ENCODE results near the gene FBXW8. TPM values are rescaled to one million over a fixed set of nuclear protein-coding genes. Genes with fewer than 3 reads are reported as not detected.

FBXW8 gene
- total RNA-seq, 1 experiment from 2014 or later: 24.2 TPM

DNA sequence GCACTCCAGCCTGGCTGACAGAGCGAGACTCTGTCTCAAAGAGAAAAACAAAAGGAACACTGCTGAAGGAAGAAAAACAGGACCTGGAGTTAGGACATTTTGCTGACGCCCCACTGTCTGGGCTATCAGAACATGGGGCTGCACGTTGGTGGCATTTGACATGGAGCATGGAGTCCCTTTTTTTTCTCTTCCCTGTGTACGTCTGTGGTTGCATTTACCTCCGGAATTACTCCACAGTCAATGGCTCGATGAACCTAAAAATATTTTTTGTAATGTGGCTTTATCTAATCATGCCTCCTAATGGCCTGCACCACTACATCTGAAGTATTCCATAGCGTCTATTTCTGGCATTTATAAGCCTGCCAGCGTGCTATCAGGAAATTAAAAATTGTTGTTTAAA, 157.7 kb downstream of the FBXW8 start:
- no peak overlapping the region for H3K27ac Mint-ChIP-seq (ENCODE audit: low read depth, unreplicated experiment)
- TF ChIP-seq, protein P1, sequence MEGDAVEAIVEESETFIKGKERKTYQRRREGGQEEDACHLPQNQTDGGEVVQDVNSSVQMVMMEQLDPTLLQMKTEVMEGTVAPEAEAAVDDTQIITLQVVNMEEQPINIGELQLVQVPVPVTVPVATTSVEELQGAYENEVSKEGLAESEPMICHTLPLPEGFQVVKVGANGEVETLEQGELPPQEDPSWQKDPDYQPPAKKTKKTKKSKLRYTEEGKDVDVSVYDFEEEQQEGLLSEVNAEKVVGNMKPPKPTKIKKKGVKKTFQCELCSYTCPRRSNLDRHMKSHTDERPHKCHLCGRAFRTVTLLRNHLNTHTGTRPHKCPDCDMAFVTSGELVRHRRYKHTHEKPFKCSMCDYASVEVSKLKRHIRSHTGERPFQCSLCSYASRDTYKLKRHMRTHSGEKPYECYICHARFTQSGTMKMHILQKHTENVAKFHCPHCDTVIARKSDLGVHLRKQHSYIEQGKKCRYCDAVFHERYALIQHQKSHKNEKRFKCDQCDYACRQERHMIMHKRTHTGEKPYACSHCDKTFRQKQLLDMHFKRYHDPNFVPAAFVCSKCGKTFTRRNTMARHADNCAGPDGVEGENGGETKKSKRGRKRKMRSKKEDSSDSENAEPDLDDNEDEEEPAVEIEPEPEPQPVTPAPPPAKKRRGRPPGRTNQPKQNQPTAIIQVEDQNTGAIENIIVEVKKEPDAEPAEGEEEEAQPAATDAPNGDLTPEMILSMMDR (IDR thresholded peaks at IDR 0.05; ENCODE audit: unreplicated experiment): no peak
- BruUV-seq (replicated peaks): no TSS peak
- H3K4me1 Mint-ChIP-seq (ENCODE audit: insufficient read depth, unreplicated experiment): no peaks in the 10 kb centered on the region
- no peak for DNase-seq (ENCODE audit: unreplicated experiment)
- ChIA-PET POLR2A (no interaction called here), CTCF (interaction anchor here (0.7 kb wide), 1 partner anchor 12 kb away, joined by 3 read pairs; no protein-coding TSS in a partner anchor)
- peaks cover 31% of the 10 kb centered on the region for H3K27me3 Mint-ChIP-seq (ENCODE audit: insufficient read depth, unreplicated experiment)
- intact Hi-C loops (cut with micrococcal nuclease): no loop called here
- no peaks in the 10 kb centered on the region for H3K36me3 Mint-ChIP-seq (ENCODE audit: insufficient read depth, unreplicated experiment)
- no peaks in the 10 kb centered on the region for H3K9me3 Mint-ChIP-seq (ENCODE audit: unreplicated experiment)
- no peak overlapping the region for H3K4me3 Mint-ChIP-seq (ENCODE audit: unreplicated experiment)

DNA sequence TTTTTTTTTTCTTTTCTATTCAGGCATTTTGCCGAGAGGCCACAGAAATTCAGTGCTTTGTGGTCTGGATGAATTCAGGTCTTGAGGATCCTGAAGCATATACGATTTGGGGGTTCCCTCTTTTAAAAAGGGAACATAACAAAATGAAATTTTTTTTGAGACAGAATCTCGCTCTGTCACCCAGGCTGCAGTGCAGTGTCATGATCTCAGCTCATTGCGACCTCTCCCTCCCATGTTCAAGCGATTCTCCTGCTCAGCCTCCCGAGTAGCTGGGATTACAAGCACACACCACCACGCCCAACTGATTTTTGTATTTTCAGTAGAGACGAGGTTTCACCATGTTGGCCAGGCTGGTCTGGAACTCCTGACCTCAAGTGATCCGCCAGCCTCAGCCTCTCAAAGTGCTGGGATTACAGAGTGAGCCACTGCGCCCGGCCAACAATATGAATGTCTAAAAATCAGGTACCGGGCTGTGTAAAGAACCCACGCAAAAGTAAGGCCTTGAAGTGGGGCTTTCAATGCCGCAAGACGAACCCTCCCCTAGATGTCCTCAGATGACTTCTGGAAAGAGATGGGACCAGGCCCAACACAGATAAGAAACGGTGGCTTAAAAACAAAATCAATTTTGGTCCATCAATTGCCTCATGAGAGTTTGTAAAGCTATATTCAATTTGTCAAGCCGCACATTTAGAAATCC, 158.5 kb downstream of the FBXW8 start:
- ChIA-PET CTCF (interaction anchor here (0.6 kb wide), 1 partner anchor 43 kb away, joined by 3 read pairs; no protein-coding TSS in a partner anchor), POLR2A (no interaction called here)
- TF ChIP-seq, protein P1 (IDR thresholded peaks at IDR 0.05; ENCODE audit: unreplicated experiment): no peak
- DNase-seq (ENCODE audit: unreplicated experiment): no peak
- Mint-ChIP-seq H3K9me3 (ENCODE audit: unreplicated experiment) (no peaks in the 10 kb centered on the region), H3K4me1 (ENCODE audit: insufficient read depth, unreplicated experiment) (no peaks in the 10 kb centered on the region), H3K27me3 (ENCODE audit: insufficient read depth, unreplicated experiment) (peaks cover 24% of the 10 kb centered on the region), H3K27ac (ENCODE audit: low read depth, unreplicated experiment) (no peak overlapping the region), H3K36me3 (ENCODE audit: insufficient read depth, unreplicated experiment) (no peaks in the 10 kb centered on the region), H3K4me3 (ENCODE audit: unreplicated experiment) (no peak overlapping the region)
- intact Hi-C loops (cut with micrococcal nuclease): no loop called here
- no TSS peak for BruUV-seq (replicated peaks)

DNA sequence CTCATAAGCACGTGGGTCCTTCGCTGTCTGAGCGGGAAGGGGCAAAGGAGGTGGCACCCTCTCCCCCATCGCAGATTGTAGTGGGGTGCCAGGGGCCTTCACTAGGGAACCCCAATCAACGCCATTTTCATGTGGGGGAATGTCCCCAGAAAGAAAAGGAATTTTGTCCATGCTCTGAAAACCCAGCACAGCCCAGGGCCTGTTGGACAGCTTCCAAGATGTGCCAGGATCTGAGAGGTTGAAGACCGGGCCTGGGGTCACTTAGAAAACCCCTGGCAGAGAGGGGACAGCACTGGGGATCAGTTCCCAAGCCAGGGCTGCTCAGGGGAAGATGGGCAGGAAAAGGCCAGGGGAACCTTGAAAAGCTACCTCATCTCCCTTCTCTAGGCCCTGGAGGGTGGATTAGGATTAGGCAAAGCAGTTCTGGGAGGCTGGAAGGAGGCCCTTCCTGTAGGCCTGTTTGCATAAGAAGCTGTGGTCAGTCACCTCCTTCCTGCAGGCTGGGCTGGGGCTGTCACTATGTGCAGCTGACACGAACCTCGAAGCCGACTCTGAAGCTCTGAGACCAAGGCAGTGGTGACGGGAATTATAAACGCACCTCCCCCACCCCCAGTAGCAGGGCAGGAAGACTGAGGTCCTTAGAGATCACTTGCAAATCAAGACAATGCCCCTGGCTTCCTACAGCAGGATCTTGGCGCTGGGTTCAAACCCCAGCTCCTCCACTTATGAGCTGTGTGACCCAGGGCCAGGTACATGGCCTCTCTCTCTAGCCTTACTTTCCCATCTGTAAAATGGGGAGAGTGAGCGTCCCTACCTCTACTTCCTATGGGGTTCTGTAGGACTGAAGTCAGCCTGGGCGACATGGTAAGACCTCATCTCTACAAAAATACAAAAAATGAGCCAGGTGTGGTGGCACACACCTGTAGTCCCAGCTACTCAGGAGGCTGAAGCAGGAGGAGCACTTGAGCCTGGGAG, 159.5 kb downstream of the FBXW8 start:
- H3K9me3 Mint-ChIP-seq (ENCODE audit: unreplicated experiment): no peaks in the 10 kb centered on the region

More for the DNA sequence above, 159.5 kb downstream of the FBXW8 start:
- TF ChIP-seq, protein P1 (IDR thresholded peaks at IDR 0.05; ENCODE audit: unreplicated experiment): no peak
- intact Hi-C loops (cut with micrococcal nuclease): no loop called here
- CTCF ChIA-PET: interaction anchor here (0.6 to 1.1 kb wide), 2 partner anchors 44 to 519 kb away, joined by 3 to 5 read pairs; no protein-coding TSS in a partner anchor
- Mint-ChIP-seq H3K4me1 (ENCODE audit: insufficient read depth, unreplicated experiment) (no peaks in the 10 kb centered on the region), H3K27ac (ENCODE audit: low read depth, unreplicated experiment) (no peak overlapping the region), H3K27me3 (ENCODE audit: insufficient read depth, unreplicated experiment) (peaks cover 14% of the 10 kb centered on the region), H3K4me3 (ENCODE audit: unreplicated experiment) (no peak overlapping the region), H3K36me3 (ENCODE audit: insufficient read depth, unreplicated experiment) (no peaks in the 10 kb centered on the region)
- no TSS peak for BruUV-seq (replicated peaks)
- DNase-seq (ENCODE audit: unreplicated experiment): no peak
- POLR2A ChIA-PET: no interaction called here

Measured in MCF 10A (cell line).